GM19025 (cell line): ENCODE data around the gene FOXK1.

ENCODE experiments used
- ATAC-seq: cut with Tn5 transposase; IDR thresholded peaks from one replicate; pipeline ENCODE4 v1.9.1; 2021; ENCODE audit warnings: mild to moderate bottlenecking, low read depth, moderate library complexity; ENCODE audit not compliant: unreplicated experiment

Gene FOXK1

GRCh38 chr7:4762121-4763055 is 80.3 kb downstream of the FOXK1 start:
- no peak for ATAC-seq

- ATAC-seq, result no peak
These were observed 81.1 kb downstream of the FOXK1 start for GRCh38 chr7:4763091-4763793.

GRCh38 chr7:4763794-4764185 is 81.7 kb downstream of the FOXK1 start:
- no peak for ATAC-seq

- no peak for ATAC-seq
These were observed 82.4 kb downstream of the FOXK1 start for GRCh38 chr7:4764402-4765007.

DNA sequence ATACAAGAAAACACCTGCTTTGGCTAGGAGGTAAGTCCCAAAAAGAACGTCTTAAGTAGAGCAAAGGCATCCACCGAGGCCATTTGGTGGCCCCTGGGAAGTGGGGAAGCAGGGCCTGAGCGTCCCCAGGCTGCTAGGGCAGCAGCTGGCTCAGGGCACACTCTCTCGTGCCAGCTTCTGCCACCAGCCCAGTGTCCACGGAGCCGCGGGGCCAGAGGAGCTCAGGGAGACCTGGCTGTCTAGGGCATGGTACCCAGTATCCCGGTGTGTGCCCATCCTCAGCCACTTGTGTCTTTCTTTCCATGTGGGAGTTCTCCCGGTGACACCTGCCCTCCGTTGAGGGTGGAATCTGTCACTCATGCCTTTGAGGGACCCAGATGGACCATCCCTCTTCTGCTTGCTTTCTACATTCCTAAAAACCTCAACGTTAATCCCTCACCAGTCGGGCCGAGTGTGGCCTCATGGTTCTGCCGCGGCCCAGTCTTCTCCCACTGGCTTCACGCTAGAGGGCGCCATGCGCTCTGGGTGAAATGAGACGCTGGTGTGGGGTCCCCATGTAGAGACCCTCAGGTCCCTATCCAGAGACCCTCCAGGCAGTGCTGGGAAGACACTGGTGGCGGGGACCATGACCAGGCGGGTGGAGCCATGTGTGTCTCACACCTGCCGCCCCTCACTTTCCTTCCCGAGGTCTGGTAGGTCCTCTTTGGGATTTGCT is 83.8 kb downstream of the FOXK1 start:
- ATAC-seq, result no peak

- no peak for ATAC-seq
These were observed 84.8 kb downstream of the FOXK1 start for GRCh38 chr7:4766666-4767519.

DNA sequence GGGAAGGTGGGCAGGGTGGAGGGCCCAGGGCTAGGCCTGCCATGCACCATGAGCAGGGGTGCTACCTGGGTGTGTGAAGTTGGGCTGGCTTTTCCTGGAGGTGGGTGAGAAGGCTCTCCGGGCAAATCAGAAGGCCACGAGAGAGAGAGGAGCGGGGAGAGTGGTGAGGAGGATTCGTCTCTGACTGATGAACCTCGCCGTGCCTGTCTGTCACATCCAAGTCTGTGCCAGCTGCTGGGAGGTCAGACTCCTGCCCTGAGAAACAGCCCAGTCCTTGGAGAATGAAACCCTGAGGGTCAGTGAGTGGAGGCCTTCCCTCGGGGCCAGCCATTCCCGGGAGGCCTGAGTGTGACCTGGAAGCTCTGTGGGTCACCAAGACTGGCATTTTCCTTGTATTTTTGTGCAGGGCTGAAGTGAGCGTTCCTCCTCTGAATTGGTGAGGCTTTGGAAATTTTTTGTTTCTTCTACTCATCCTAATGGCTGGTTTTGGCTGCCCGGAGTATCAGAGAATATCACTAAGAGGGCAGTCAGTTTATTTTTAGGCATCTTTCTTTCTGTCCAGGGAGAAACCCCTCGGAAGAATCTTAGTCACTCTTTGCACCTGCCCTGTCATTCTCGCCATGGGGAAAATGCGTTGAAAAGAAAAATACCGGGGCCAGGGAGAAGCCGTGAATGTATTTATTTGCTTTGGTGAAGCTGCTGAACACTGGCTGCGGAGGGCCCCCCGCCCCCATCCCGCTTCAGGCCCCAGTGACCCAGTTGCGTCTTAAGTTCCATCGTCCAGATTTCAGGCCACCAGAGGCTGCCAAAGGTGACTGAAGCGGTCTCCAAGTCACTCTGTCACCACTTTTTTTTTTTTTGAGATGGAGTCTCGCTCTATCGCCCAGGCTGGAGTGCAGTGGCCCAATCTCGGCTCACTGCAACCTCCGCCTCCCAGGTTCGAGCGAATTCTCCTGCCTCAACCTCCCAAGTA is 86.8 kb downstream of the FOXK1 start:
- ATAC-seq, result no peak

DNA sequence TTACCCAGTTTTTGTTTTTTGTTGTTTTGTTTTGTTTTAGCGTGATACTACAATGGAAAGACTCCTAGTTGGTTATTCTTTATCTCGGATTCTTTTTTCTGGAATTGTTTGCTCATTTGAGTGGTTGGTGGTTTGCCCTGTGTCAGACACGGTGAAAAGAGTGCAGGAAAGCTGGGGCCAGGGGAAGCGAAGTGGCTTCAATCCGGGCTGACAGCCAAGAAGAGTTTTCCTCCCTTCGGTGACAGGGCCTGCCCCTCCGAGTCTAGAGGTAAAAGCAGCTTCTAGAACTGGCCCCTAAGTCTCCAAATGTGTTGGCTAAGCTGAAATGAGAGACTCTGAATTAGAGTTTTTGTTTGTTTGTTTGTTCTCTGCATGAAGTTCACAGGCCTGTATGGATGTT is 87.7 kb downstream of the FOXK1 start:
- ATAC-seq, result no peak

- ATAC-seq, result no peak
These were observed 88.8 kb downstream of the FOXK1 start for GRCh38 chr7:4770886-4771285.

DNA sequence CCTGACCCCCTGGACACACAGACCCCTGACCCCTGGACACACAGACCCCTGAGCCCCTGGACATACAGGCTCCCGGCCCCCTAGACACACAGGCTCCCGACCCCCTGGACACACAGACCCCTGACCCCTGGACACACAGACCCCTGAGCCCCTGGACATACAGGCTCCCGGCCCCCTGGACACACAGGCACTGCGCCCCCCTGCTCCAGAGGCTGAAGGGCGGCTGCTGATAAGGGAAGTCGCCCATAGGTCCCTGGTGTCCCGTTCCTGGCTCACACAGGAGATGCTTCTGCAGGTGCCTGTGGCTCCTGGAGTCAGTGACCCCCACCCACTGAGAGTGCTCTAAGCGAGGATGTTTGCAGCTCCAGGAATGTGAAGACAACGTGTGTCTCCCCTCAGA is 89.6 kb downstream of the FOXK1 start:
- ATAC-seq, result no peak

GRCh38 chr7:4772306-4772705 is 90.2 kb downstream of the FOXK1 start:
- no peak for ATAC-seq

DNA sequence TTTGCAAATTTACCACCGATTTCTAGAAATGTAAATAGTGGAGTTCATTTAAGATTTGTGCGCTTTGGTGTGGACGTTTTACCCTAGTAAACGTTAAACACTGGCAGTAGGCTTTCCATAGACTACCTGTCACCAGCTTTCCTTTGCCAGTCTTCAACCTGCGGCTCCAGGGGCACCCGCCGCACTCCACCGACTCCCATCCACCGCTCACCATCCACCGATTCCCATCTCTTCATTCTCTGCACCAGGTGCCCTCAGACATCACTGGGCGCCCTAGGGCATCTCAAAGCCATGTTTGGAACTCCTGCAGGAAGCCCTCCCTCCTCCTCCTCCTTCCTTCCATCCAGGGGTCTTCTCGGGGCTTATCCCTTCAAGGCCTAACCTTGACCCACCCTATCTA is 91.9 kb downstream of the FOXK1 start:
- ATAC-seq, result no peak

DNA sequence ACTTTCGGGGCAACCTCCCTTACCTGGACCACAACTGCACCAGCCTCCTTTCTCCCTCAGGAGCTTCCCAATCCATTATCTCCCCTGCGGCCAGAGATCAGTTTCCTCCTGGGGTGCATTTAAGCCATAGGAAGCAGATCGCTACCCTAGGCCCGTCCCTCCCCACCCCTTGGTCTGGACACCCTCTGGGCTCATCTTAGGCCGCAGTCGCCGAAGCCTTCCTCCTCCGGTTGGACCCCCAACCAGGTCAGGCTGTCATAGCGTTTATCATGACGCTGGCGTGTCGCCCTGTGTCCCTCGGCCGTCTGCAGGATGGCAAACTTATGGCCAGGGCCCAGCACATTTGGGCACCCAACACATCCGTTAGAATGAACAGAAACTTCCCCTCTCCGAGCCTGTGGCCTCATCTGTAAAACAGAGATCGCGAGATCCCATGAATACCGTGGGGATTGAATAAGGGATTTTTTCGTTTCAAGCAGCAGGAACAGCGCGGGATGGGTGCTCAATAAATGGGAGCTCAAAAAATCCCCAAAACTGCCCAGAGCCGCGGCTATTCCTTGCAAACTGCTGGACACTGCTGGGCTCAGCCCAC is 92.7 kb downstream of the FOXK1 start:
- peak; percentile 19 for ATAC-seq

- peak; percentile 93 for ATAC-seq
These were observed 93.3 kb downstream of the FOXK1 start, which contains the start of gene AP5Z1 for GRCh38 chr7:4775250-4775847. AP5Z1 (plus strand) TSS chr7:4775623; CDS start chr7:4775716, 93 bp downstream.

- ATAC-seq, result no peak
These were observed 93.9 kb downstream of the FOXK1 start for GRCh38 chr7:4775848-4776623.

DNA sequence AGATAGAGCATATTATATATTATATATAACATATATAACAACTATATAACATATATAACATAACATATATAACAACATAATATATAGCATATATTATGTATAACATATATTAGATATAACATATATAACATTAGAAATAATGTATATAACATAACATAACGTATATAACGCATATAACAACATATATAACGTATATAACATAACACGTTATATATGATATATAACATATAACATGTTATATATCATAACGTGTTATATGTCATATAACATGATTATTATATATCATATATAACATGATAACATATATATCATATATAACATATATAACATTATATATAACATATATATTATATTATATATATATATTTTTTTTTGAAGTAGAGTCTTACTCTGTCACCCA is 97.0 kb downstream of the FOXK1 start:
- no peak for ATAC-seq
